ENCODE results near the gene MEX3D.
"Not testable (repeated sequence)": the region's sequence is repeated elsewhere in the genome, so short reads cannot be mapped to it uniquely, and the experiment has no call there.

Gene MEX3D

DNA sequence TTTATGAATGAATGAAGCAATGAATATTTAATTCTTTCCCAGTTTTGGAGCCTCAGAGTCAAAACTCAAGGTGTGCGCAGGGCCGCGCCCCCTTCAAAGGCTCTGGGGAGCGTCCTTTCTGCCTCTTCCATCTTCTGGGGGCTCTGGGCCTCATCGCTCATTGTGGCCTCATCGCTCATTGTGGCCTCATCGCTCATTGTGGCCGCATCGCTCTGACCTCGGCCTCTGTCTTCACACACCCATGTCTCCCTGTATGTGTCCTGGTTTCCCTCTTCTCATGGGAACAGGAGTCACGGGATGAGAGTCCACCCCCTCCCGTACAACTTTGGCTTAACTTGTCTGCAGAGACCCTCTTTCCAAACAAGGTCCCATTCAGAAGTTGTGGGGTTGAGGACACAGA is 3.2 kb upstream of the MEX3D start:
- DNase-seq (ENCODE audit: low read depth): no peak

DNA sequence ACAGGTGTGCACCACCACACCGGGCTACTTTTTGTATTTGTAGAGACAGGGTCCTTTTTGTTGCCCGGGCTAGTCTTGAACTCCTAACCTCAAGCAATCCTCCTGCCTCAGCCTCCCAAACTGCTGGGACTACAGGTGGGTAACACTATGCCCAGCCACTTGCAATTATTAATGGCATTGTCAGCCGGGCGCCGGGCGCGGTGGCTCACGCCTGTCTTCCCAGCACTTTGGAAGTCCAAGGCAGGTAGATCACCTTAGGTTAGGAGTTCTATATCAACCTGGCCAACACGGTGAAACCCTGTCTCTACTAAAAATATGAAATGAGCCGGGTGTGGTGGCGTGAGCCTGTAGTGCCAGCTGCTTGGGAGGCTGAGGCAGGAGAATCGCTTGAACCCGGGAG is 2.7 kb upstream of the MEX3D start:
- no peak for DNase-seq (ENCODE audit: low read depth)

DNA sequence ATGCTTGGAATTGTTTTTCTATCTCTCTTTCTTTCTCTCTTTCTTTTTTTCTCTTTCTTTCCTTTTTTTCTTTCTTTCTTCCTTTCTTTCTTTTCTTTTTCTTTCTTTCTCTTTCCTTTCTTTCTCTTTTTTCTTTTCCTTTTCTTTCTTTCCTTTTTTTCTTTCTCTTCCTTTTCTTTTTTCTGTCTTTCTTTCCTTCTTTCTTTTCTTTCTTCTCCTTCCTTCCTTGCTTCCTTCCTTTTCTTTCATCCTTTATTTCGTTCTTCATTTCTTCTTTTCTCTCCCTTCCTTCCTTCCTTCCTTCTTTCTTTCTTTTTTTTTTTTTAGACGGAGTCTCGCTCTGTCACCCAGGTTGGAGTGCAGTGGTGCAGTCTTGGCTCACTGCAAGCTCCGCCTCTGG is 1.9 kb upstream of the MEX3D start:
- no peak for DNase-seq (ENCODE audit: low read depth)

- no peak for DNase-seq (ENCODE audit: low read depth)
Observed at GRCh38 chr19:1567848-1568227, 287 bp downstream of the MEX3D start.

DNA sequence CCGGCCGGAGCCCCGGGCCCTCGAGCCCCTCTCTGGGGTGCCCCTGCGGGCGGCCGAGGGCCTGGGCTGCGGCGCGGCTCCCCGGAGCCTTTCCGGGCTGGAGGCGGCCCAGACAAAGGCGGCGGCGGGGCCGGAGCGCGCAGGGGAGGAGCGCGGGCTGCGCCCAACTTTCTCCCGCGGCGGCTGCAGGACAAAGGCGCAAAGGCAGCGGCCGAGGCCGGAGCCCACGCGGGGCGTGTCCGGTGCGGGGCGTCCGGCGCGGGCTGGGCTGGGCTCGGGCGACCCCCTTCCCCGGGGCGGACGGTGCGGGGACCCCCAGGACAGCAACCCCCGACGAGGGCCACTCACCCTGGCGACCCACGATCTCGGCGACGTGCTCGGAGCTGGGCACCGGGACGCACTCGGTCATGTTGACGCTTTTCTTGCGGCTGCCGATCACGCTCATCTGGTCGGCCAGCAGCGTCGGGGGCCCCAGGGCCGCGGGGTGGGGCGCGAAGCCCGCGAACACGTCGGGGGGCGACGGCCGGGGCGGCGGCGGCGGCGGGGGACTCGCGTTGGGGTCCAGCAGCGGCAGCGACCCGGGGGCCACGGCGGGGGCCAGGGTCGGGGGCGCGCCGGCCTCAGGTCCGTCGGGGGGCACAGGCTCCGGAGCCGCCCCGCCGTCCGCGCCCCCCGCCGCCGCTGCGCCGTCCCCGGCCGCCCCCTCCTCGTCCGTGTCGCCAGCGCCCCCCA is 843 bp downstream of the MEX3D start:
- DNase-seq (ENCODE audit: low read depth): no peak

GRCh38 chr19:1566392-1567115 is 1.6 kb downstream of the MEX3D start:
- DNase-seq (ENCODE audit: low read depth): peak; percentile 65

- DNase-seq (ENCODE audit: low read depth): no peak
Observed at GRCh38 chr19:1563251-1563650, 4.9 kb downstream of the MEX3D start.

DNA sequence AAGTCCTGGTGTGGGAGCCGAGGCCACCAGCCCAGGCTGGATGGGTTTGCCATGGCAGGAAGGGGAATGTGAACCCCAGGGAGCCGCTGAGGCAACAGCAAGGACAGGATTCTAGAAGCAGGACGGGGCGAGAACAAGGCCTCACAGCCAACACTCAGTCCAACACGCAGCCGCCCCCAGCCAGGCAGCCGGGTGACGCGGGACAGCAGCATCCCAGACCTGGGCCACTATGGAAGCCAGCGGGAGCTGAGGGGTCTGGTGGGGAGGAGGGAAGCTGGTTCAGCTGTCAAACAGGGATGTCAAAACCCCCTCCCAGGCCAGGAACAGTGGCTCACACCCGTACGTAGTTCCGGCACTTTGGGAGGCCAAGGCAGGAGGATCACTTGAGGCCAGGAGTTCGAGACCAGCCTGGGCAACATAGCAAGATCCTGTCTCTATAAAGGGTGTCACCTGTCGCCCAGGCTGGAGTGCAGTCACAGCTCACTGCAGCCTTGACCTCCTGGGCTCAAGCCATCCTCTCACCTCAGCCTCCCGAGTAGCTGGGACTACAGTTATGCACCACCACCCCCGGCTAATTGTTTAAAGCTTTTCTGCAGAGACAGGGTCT is 6.8 kb downstream of the MEX3D start:
- DNase-seq (ENCODE audit: low read depth): no peak

- no peak for DNase-seq (ENCODE audit: low read depth)
Observed at GRCh38 chr19:1560286-1560882, 7.7 kb downstream of the MEX3D start.

GRCh38 chr19:1558552-1558951 is 9.6 kb downstream of the MEX3D start:
- no peak for DNase-seq (ENCODE audit: low read depth)

GRCh38 chr19:1556390-1557070 is 11.6 kb downstream of the MEX3D start:
- DNase-seq (ENCODE audit: low read depth): no peak

DNA sequence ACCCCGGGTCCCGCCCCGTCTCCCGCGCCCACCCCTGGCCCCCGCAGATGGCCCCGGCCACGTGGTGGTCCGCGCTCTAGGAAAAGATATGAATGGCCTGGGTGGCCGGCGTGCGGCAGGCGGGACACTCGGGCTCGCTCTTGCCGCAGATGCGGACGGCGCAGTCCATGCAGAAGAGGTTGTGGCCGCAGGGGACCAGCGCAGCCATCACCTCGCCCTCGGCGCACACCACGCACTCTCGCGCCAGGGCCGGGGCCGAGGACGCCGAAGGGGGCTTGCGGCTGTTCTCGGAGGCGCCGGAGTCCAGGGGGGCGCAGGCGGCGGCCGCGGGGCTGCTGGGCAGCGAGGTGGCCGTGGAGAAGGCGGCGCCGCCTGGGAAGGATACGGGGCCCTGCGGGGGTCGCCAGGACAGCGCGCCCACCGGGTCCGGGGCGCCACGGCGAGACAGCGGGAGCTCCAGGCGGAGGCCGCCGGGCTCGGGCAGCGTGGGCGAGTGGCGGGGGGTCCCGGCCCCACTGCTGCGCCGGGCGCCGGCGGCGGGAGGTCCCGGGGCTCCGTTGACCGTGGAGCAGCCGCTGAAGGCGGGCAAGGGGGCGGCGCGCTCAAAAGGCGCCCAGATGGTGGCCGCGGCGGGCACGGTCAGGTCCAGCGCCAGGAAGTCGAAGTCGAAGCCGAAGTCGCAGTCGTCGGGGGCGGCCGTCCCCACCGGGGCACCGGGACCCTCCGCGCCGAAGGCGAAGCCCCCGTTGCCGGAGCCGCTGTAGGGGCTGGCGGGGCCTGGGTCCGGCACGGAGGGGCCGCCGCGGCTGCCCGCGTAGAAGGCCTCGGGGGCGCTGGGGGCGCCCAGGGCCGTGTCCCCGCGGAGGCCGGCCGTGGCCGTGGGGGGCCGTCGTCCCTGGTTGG is 12.4 kb downstream of the MEX3D start:
- DNase-seq (ENCODE audit: low read depth): no peak

DNA sequence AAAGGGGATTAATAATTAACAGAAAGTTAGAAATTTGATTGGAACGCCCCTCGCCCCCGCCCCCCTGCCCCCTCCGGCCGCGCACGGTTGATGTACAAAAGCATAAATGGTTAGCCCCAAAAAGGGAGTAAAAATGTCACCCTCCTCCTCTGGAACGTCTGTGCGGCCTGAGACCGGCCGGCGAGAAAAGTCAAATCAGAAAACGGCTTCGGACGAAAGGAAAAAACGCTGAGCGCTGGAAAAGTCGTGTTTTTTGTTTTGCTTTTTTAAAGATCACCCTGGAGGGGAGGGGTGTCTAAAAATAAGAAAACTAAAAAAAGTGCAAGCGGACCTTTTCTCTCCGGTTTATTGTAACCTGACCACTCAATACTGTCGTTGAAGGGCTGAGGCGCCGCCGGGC is 13.2 kb downstream of the MEX3D start:
- DNase-seq (ENCODE audit: low read depth): no peak

DNA sequence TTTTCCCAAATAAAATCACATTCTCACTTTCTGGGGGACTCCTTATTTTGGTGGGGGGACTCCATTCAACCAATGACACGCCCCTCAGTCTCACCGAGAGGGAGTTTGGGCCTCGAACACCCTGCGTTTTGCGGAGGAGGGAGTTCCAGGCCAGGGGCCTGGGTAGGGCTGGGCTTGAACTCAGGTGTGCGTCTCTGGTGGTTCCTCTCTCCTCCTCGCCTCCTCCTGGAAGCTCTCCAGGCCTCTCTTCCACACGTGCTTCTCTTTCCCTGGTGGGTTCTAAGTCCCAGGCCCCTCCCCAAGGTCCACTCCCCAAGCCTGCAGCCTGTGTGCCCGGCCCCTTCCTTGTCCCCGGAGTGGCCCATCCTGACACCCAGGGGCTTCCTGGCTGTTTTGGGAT is 14.7 kb downstream of the MEX3D start:
- DNase-seq (ENCODE audit: low read depth): no peak

GRCh38 chr19:1551068-1552040 is 16.8 kb downstream of the MEX3D start:
- DNase-seq (ENCODE audit: low read depth): no peak

DNA sequence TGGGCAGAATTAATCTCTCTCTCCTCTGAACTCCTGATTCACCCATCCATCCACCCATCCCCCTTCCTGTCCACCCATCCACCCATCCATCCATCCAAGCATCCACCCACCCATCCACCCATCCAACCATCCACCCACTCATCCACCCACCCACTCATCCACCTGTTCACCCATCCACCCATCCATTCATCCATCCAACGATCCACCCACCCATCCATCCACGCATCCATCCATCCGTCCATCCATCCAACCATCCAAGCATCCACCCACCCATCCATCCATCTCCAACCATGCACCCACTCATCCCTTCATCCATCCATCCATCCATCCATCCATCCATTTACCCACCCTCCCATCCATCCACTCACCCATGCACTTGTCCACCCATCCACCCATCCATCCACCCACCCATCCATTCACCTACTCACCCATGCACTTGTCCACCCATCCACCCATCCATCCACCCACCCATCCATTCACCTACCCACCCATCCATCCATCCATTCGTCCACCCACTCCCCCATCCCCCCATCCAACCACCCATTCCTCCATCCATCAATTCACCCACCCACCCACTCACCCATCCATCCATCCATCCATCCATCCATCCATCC is 18.7 kb downstream of the MEX3D start:
- no peak for DNase-seq (ENCODE audit: low read depth)

DNA sequence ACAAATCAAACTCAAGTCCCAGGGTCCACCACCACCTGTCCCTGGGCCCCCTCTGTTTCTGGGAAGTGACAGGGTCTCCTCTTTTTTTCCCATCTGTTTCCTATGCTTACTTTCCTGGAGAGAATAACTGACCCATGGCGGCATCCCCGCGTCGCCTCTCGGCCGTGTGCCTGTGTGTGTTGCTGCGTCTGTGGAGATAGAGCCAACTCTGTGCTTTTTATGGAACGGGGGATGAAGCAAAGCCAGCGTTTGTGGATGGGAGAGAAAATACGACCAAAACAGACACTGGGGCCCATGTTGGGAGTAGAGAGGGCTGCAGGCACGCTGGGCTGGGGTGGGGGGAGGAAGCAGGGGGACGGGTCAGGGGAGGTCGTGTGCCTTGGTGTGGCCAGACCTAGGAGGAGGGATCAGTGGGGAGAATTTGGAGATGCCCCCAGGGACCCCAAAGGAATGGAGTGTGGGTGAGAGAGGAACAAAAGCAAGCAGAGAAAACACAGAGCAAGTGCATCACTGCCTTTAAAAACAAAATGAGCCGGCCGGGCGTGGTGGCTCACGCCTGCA is 27.7 kb downstream of the MEX3D start:
- no peak for DNase-seq (ENCODE audit: low read depth)

DNA sequence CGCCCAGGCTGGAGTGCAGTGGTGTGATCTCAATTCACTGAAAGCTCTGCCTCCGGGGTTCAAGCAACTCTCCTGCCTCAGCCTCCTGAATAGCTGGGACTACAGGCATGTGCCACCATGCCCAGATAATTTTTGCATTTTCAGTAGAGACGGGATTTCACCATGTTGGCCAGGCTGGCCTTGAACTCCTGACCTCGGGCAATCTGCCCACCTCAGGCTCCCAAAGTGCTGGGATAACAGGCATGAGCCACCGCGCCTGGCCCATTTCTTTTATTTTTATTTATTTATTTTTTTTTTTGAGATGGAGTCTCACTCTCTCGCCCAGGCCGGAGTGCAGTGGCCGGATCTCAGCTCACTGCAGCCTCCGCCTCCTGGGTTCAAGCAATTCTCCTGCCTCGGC is 28.4 kb downstream of the MEX3D start:
- DNase-seq (ENCODE audit: low read depth): not testable (repeated sequence)

DNA sequence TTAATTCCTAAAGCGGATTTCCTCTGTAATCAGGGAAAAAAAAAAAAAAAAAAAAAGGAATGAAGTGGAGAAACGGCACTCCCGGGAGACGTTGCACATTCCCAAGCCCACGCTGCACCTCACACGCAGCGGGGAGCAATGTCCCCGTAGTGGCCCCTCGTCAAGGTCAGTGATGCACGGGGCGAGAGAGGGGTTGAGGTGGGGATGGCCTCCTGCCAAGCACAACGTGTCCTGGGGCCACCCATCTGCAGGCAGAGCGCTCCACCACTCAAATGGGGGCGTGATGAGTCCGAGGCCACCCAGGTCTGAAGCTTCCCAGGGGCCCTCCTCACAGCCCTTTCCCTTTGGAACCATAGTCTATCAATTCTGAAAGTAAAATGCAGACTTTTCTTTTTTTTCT is 29.1 kb downstream of the MEX3D start:
- DNase-seq (ENCODE audit: low read depth): no peak

All from fibroblast of the conjunctiva (primary cell).